HepG2 (cell line): Measurements from ENCODE around the gene NDUFB10. TPM values are rescaled to one million over a fixed set of nuclear protein-coding genes. Genes with fewer than 3 reads are reported as not detected.

ENCODE experiments used
- BRF2 ChIP-seq: sonication (generic); formaldehyde crosslinking; IDR thresholded peaks from 2 replicates; pipeline ENCODE4 v1.8.1; 2022; ENCODE audit warnings: mild to moderate bottlenecking, missing genetic modification reagents
- ETV5 ChIP-seq: IDR thresholded peaks from 2 replicates; pipeline ENCODE4 v1.6.1; 2018; ENCODE audit warnings: missing biosample characterization, missing genetic modification reagents, inconsistent platforms, borderline replicate concordance
- HNF4G ChIP-seq, 2 experiments: sonication (generic) in 1 of 2; formaldehyde crosslinking in 1 of 2; IDR thresholded peaks; 2 replicates each; pipeline versions ENCODE4 v1.4.0 to v1.6.1; 2011 to 2020; ENCODE audit warnings: borderline replicate concordance in 2 of 2, low read depth in 2 of 2, mild to moderate bottlenecking in 2 of 2, low read length in 1 of 2, missing genetic modification reagents in 1 of 2, moderate library complexity in 1 of 2
- MAZ ChIP-seq, 2 experiments: sonication (generic) in 1 of 2; formaldehyde crosslinking in 1 of 2; IDR thresholded peaks; 2 replicates each; pipeline versions ENCODE4 v1.5.0 to v1.6.1; 2012 to 2020; ENCODE audit warnings: low read depth in 2 of 2, mild to moderate bottlenecking in 2 of 2, borderline replicate concordance in 1 of 2, improper control_type of control experiment in 1 of 2, low read length in 1 of 2, missing genetic modification reagents in 1 of 2, moderate library complexity in 1 of 2
- POLR2A ChIP-seq, 2 experiments: IDR thresholded peaks; 2 replicates each; pipeline ENCODE4 v1.6.1; 2011; ENCODE audit warnings: low read depth in 2 of 2, low read length in 2 of 2, mild to moderate bottlenecking in 1 of 2, moderate library complexity in 1 of 2; ENCODE audit not compliant: insufficient read depth in 1 of 2
- SALL2 ChIP-seq: sonication (generic); formaldehyde crosslinking; IDR thresholded peaks from 2 replicates; pipeline ENCODE4 v1.8.1; 2023; ENCODE audit warnings: mild to moderate bottlenecking, missing genetic modification reagents, inconsistent platforms
- SIX4 ChIP-seq: sonication (generic); formaldehyde crosslinking; IDR thresholded peaks from 2 replicates; pipeline ENCODE4 v1.4.0; 2020; ENCODE audit warnings: missing genetic modification reagents
- ZFP41 ChIP-seq: sonication (generic); formaldehyde crosslinking; IDR thresholded peaks from 2 replicates; pipeline ENCODE4 v1.4.0; 2020; ENCODE audit warnings: mild to moderate bottlenecking, missing genetic modification reagents, borderline replicate concordance
- ZFP90 ChIP-seq: sonication (generic); formaldehyde crosslinking; IDR thresholded peaks from 2 replicates; pipeline ENCODE4 v1.8.0; 2022; ENCODE audit warnings: missing genetic modification reagents, mild to moderate bottlenecking, inconsistent platforms, borderline replicate concordance
- ZGPAT ChIP-seq: IDR thresholded peaks from 2 replicates; pipeline ENCODE4 v1.6.1; 2016; ENCODE audit warnings: mild to moderate bottlenecking
- ZNF12 ChIP-seq: sonication (generic); formaldehyde crosslinking; IDR thresholded peaks from 2 replicates; pipeline ENCODE4 v1.5.0; 2020; ENCODE audit warnings: missing genetic modification reagents
- ZNF205 ChIP-seq: IDR thresholded peaks from 2 replicates; pipeline ENCODE4 v1.6.1; 2018; ENCODE audit warnings: missing biosample characterization, missing genetic modification reagents
- ZNF232 ChIP-seq: sonication (generic); formaldehyde crosslinking; IDR thresholded peaks from 2 replicates; pipeline ENCODE4 v1.4.0; 2020; ENCODE audit warnings: missing genetic modification reagents, borderline replicate concordance
- ZNF570 ChIP-seq: sonication (generic); formaldehyde crosslinking; IDR thresholded peaks from 2 replicates; pipeline ENCODE4 v1.4.0; 2020; ENCODE audit warnings: mild to moderate bottlenecking, missing genetic modification reagents, borderline replicate concordance
- ZNF800 ChIP-seq: sonication (generic); formaldehyde crosslinking; IDR thresholded peaks from 2 replicates; pipeline ENCODE4 v1.4.0; 2020; ENCODE audit warnings: missing genetic modification reagents
- polyA plus RNA-seq, 8 experiments: library from polyadenylated mRNA; depleted of rRNA in 3 of 8; stranded (reverse) in 7 of 8; unstranded in 1 of 8; fragments of >200 nt; fragmentation: Illumina TruSeq in 4 of 8; extraction: Trizol in 4 of 8; gene quantifications; 2 replicates each; pipeline versions ENCODE4 v1.2.1 to v1.2.3, GENCODE V29; 2011 to 2016; ENCODE audit warnings: low read depth in 4 of 8, missing spikeins in 1 of 8, mixed read lengths in 1 of 8; ENCODE audit not compliant: insufficient read depth in 1 of 8
- total RNA-seq, 5 experiments: library from RNA; depleted of rRNA; stranded (reverse); fragments of >200 nt; fragmentation: Illumina TruSeq; extraction: Trizol; gene quantifications; 2 replicates each; pipeline ENCODE4 v1.2.3, GENCODE V29; 2016; ENCODE audit warnings: low read depth in 1 of 5
- TF ChIP-seq, protein P1 (sequence below): sonication (generic); formaldehyde crosslinking; IDR thresholded peaks from 2 replicates; pipeline ENCODE4 v1.4.0; 2020; ENCODE audit warnings: missing genetic modification reagents

The NDUFB10 gene
- total and polyA plus RNA-seq, 2 of the 13 experiments (the other 11 are each of a cell fraction or from before 2014, with no cell fraction given): 68.6 to 157 TPM

- TF ChIP-seq ZNF800 (no peak), SIX4 (CRISPR knock-in tag) (no peak), ZNF232 (peak; percentile 19; the same call in 1 of the 2 replicates), HNF4G (IDR thresholded peaks at IDR 0.05; ENCODE audit: borderline replicate concordance, low read depth, low read length) (peak; percentile 89), HNF4G (CRISPR knock-in tag; IDR thresholded peaks at IDR 0.05; ENCODE audit: borderline replicate concordance, low read depth) (peak; percentile 96), MAZ (IDR thresholded peaks at IDR 0.05; ENCODE audit: borderline replicate concordance, low read depth, low read length) (no peak), MAZ (CRISPR knock-in tag; IDR thresholded peaks at IDR 0.05; ENCODE audit: low read depth) (0 out of 2 replicates have a peak, but pooled peaks have one; percentile 50), POLR2A (IDR thresholded peaks at IDR 0.05; ENCODE audit: insufficient read depth in 1 of 2, low read depth in 2 of 2, low read length in 2 of 2) (peak; percentile 61 to 74; a peak in 3 of 4 replicates), SALL2 (CRISPR knock-in tag) (0 out of 2 replicates have a peak, but pooled peaks have one; percentile 20), ZNF205 (CRISPR knock-in tag) (no peak), ZFP41 (CRISPR knock-in tag) (no peak), ZGPAT (CRISPR knock-in tag) (peak; percentile 55), ZNF12 (CRISPR knock-in tag) (no peak), ZFP90 (CRISPR knock-in tag) (peak; percentile 83), ETV5 (CRISPR knock-in tag) (no peak), ZNF570 (no peak), BRF2 (CRISPR knock-in tag) (peak; percentile 38; the same call in 1 of the 2 replicates)
- TF ChIP-seq, protein P1, sequence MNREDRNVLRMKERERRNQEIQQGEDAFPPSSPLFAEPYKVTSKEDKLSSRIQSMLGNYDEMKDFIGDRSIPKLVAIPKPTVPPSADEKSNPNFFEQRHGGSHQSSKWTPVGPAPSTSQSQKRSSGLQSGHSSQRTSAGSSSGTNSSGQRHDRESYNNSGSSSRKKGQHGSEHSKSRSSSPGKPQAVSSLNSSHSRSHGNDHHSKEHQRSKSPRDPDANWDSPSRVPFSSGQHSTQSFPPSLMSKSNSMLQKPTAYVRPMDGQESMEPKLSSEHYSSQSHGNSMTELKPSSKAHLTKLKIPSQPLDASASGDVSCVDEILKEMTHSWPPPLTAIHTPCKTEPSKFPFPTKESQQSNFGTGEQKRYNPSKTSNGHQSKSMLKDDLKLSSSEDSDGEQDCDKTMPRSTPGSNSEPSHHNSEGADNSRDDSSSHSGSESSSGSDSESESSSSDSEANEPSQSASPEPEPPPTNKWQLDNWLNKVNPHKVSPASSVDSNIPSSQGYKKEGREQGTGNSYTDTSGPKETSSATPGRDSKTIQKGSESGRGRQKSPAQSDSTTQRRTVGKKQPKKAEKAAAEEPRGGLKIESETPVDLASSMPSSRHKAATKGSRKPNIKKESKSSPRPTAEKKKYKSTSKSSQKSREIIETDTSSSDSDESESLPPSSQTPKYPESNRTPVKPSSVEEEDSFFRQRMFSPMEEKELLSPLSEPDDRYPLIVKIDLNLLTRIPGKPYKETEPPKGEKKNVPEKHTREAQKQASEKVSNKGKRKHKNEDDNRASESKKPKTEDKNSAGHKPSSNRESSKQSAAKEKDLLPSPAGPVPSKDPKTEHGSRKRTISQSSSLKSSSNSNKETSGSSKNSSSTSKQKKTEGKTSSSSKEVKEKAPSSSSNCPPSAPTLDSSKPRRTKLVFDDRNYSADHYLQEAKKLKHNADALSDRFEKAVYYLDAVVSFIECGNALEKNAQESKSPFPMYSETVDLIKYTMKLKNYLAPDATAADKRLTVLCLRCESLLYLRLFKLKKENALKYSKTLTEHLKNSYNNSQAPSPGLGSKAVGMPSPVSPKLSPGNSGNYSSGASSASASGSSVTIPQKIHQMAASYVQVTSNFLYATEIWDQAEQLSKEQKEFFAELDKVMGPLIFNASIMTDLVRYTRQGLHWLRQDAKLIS (CRISPR knock-in tag): no peak
These were observed 18.8 kb upstream of the NDUFB10 start (continued) for GRCh38 chr16:1940273-1941161.
